MCF 10A (cell line): Measurements from ENCODE around the gene BAIAP2L1. TPM values are rescaled to one million over a fixed set of nuclear protein-coding genes. Genes with fewer than 3 reads are reported as not detected.
A peak's percentile ranks its signal among the peaks of the same experiment; 100 is the strongest.

Experiments
- BruUV-seq: library from RNA; stranded (reverse); fragments of 400-500 nt; replicated peaks from 2 replicates; lab custom pipeline; 2021; lab: Mats Ljungman, UMichigan
- CTCF ChIA-PET: fragments of 300-600 bp; sonication (Branson Sonifier 250); formaldehyde crosslinking; extraction: SDS; loops from one replicate; lab custom pipeline; 2021; ENCODE audit warnings: antibody characterized with exemption, inconsistent platforms; lab: Yijun Ruan, JAX
- POLR2A ChIA-PET: fragments of 300-600, 350-650 bp; sonication (Branson Sonifier 250); formaldehyde crosslinking; extraction: SDS; loops from one replicate; lab custom pipeline; 2020; ENCODE audit warnings: antibody characterized with exemption, inconsistent platforms; lab: Yijun Ruan, JAX
- DNase-seq: peaks from one replicate; pipeline ENCODE4 v3.0.0-alpha.2; 2018; ENCODE audit not compliant: unreplicated experiment
- H3K27ac Mint-ChIP-seq: one replicate; pipeline ENCODE4 v1.8.0; 2022; ENCODE audit warnings: mild to moderate bottlenecking, low read depth, mixed read lengths; ENCODE audit not compliant: unreplicated experiment
- H3K27me3 Mint-ChIP-seq: one replicate; pipeline ENCODE4 v1.8.0; 2022; ENCODE audit warnings: mixed read lengths; ENCODE audit not compliant: insufficient read depth, unreplicated experiment
- H3K36me3 Mint-ChIP-seq: one replicate; pipeline ENCODE4 v1.8.0; 2022; ENCODE audit warnings: mild to moderate bottlenecking, moderate library complexity, mixed read lengths; ENCODE audit not compliant: insufficient read depth, unreplicated experiment
- H3K4me1 Mint-ChIP-seq: one replicate; pipeline ENCODE4 v1.8.0; 2022; ENCODE audit warnings: mixed read lengths; ENCODE audit not compliant: insufficient read depth, unreplicated experiment
- H3K4me3 Mint-ChIP-seq: one replicate; pipeline ENCODE4 v1.8.0; 2022; ENCODE audit warnings: mild to moderate bottlenecking, moderate library complexity, mixed read lengths; ENCODE audit not compliant: unreplicated experiment
- H3K9me3 Mint-ChIP-seq: one replicate; pipeline ENCODE4 v1.8.0; 2022; ENCODE audit warnings: mixed read lengths; ENCODE audit not compliant: unreplicated experiment
- CTCF ChIP-seq: fragments of 200-600 bp; IDR thresholded peaks from one replicate; pipeline ENCODE4 v1.8.0; 2022; ENCODE audit warnings: antibody characterized with exemption, mild to moderate bottlenecking; ENCODE audit not compliant: unreplicated experiment
- intact Hi-C: fragments of 100-400 bp; cut with micrococcal nuclease; formaldehyde crosslinking; loops from 2 replicates; pipeline ENCODE4 v1.14.1; 2022
- total RNA-seq: library from RNA; stranded (reverse); gene quantifications from 2 replicates; pipeline ENCODE4 v1.2.3, GENCODE V29; 2022

Gene BAIAP2L1
- total RNA-seq, 1 experiment from 2014 or later: 60.2 TPM

DNA sequence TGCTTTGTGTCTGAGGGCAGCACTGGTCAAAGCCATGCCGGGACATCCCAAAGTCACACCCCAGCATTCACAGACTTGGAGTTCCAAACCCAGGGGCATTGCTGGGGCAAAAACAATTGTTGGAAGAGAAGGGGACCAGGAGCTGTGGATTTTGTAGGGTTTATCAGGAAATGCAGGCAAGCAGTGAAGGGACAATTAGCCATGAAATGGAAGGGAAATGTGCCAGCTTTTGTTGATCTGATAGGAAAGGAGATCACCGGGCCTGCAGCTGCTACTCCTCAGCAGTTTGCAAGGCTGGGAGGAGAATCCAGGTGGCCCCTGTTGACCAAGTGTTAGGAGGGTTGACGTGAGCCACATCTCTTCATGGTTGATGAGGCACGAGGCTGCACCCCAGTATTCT is 122.0 kb downstream of the BAIAP2L1 start:
- H3K36me3 Mint-ChIP-seq: peaks cover 18% of the 10 kb centered on the region
- H3K9me3 Mint-ChIP-seq: no peaks in the 10 kb centered on the region
- no peak for TF ChIP-seq CTCF
- ChIA-PET POLR2A (no interaction called here), CTCF (interaction anchor here (0.7 to 2.4 kb wide), 3 partner anchors 10 to 141 kb away, joined by 3 to 7 read pairs (median 3); no protein-coding TSS in a partner anchor)
- BruUV-seq: no TSS peak
- peaks cover 10% of the 10 kb centered on the region for H3K4me1 Mint-ChIP-seq
- intact Hi-C loops: no loop called here
- H3K27ac Mint-ChIP-seq: no peak overlapping the region
- no peak for DNase-seq
- no peak overlapping the region for H3K4me3 Mint-ChIP-seq
- H3K27me3 Mint-ChIP-seq: no peaks in the 10 kb centered on the region

DNA sequence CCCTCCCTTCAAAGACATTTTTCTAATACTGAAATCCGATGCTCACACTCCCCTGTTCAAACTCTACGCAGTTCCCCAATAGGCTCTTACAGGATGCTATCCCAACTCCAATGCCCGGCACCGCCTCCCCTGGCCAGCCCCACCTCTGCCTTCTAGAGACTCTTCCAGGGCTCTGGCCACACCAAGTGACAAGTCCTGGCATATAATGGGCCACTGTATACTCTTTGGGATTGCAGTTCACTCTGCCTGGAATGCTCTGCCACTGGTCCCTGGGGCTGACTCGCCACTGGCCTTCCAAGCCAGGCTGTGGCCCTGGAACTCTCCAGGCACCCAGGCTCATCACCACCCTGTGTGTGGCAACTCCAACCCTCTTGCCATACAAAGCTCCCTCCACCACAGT is 122.5 kb downstream of the BAIAP2L1 start:
- H3K4me3 Mint-ChIP-seq: no peak overlapping the region
- no peak for DNase-seq
- POLR2A ChIA-PET: no interaction called here
- no peaks in the 10 kb centered on the region for H3K27me3 Mint-ChIP-seq
- CTCF ChIA-PET: interaction anchor here (1.0 kb wide), 2 partner anchors 11 to 168 kb away, joined by 3 read pairs; no protein-coding TSS in a partner anchor
- H3K27ac Mint-ChIP-seq: no peak overlapping the region
- BruUV-seq: no TSS peak
- intact Hi-C loops: no loop called here
- peaks cover 9% of the 10 kb centered on the region for H3K4me1 Mint-ChIP-seq
- TF ChIP-seq CTCF: no peak
- peaks cover 12% of the 10 kb centered on the region for H3K36me3 Mint-ChIP-seq
- no peaks in the 10 kb centered on the region for H3K9me3 Mint-ChIP-seq

DNA sequence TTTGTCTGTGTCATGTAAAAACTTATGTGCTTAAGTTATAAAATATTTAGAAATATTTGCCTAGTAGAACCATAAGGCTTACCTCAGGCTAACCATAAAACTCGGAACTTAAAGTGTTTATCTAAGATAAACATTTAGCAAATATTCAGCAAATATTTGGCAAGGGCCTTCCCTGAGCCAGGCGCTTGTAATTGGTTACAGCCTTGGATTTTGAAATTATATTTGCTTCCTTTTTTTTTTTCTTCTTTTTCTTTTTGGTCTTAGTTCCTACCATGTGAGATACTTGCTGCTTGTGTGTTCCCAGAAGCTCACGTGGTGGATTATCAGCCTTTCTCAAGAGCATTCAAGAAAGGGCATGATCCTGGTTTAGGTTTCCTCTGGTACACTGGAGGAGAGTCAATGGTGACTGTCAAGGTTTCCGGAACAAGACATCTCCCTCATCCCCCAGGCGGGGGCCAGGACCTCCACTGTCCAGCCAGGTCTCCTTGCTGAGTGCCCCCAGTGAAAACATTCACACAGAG is 124.6 kb downstream of the BAIAP2L1 start:
- no peak overlapping the region for H3K4me3 Mint-ChIP-seq
- POLR2A ChIA-PET: interaction anchor here (1.2 kb wide), 1 partner anchor 11 kb away, joined by 3 read pairs; no protein-coding TSS in a partner anchor
- no peaks in the 10 kb centered on the region for H3K9me3 Mint-ChIP-seq
- intact Hi-C loops: no loop called here
- peak overlapping the region; percentile 42 for H3K27ac Mint-ChIP-seq
- no peaks in the 10 kb centered on the region for H3K36me3 Mint-ChIP-seq
- no peaks in the 10 kb centered on the region for H3K27me3 Mint-ChIP-seq
- no TSS peak for BruUV-seq
- CTCF ChIA-PET: no interaction called here
- no peak for DNase-seq
- H3K4me1 Mint-ChIP-seq: no peaks in the 10 kb centered on the region
- TF ChIP-seq CTCF: no peak

DNA sequence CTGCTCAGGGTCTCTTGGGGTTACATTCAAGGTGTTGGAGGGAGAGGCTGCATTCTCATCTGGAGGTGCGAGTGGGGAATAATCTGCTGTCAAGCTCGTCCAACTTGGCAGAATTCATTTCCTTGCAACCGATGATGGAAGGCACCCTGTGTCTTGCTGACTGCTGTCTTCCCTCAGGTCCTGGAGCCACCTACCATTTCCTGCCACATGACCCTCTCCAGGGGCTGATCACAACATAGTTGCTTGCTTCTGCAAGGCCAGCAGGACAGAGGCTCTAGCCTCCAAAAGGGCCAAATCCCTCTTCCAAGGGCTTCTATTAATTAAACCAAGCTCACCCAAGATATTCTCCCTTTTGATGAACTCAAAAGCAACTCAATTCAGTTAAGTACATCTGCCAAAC is 133.6 kb downstream of the BAIAP2L1 start:
- POLR2A ChIA-PET: interaction anchor here (0.9 to 2.1 kb wide), 3 partner anchors 13 to 17 kb away, joined by 3 to 7 read pairs (median 6); partner anchors contain the start of gene TECPR1
- intact Hi-C loops: no loop called here
- no peaks in the 10 kb centered on the region for H3K9me3 Mint-ChIP-seq

More for the DNA sequence above, 133.6 kb downstream of the BAIAP2L1 start:
- DNase-seq: no peak
- H3K27me3 Mint-ChIP-seq: no peaks in the 10 kb centered on the region
- H3K27ac Mint-ChIP-seq: no peak overlapping the region
- peak; percentile 0 for TF ChIP-seq CTCF
- no TSS peak for BruUV-seq
- no peaks in the 10 kb centered on the region for H3K36me3 Mint-ChIP-seq
- no peaks in the 10 kb centered on the region for H3K4me1 Mint-ChIP-seq
- no peak overlapping the region for H3K4me3 Mint-ChIP-seq
- CTCF ChIA-PET: interaction anchor here (0.5 to 1.6 kb wide), 7 partner anchors 11 to 245 kb away, joined by 3 to 8 read pairs (median 3); no protein-coding TSS in a partner anchor
